ENCODE results near the gene COMMD9.

COMMD9 gene

DNA sequence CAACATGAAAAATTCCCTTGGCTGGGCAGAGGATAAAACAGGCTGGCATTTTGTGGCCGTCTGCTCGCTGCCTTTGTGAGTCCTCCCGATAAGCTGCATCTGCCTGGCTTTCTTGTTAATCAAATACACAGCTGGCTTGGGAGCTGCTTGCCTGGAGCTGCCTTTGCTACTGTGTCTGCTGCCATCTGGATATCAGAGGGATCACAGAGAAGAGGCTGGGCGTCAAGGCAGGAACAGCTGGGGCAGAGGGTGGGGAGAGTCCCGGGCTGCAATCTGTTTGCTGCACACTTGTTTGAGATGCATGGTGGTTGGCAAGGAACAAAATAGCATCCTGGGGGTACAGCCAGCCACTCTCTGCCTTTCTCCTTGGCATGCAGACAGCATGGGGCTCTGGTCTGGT lies 36.0 kb downstream of the COMMD9 start:
- no peaks in the 10 kb centered on the region for H3K36me3 ChIP-seq (ENCODE audit: control insufficient read depth, insufficient read depth, low read length)
- H3K4me3 ChIP-seq (ENCODE audit: low read depth, low read length) = no peak overlapping the region
- no peaks in the 10 kb centered on the region for H3K4me1 ChIP-seq (ENCODE audit: control insufficient read depth, insufficient read depth, low read length)
- H3K9me3 ChIP-seq (ENCODE audit: control insufficient read depth, insufficient read depth, low read length) = no peaks in the 10 kb centered on the region
- H3K27me3 ChIP-seq (ENCODE audit: control insufficient read depth, insufficient read depth, low read length) = no peaks in the 10 kb centered on the region
- H3K9ac ChIP-seq (ENCODE audit: low read depth, low read length) = no peak overlapping the region
- no peak overlapping the region for H3K27ac ChIP-seq (ENCODE audit: low read depth, low read length)

DNA sequence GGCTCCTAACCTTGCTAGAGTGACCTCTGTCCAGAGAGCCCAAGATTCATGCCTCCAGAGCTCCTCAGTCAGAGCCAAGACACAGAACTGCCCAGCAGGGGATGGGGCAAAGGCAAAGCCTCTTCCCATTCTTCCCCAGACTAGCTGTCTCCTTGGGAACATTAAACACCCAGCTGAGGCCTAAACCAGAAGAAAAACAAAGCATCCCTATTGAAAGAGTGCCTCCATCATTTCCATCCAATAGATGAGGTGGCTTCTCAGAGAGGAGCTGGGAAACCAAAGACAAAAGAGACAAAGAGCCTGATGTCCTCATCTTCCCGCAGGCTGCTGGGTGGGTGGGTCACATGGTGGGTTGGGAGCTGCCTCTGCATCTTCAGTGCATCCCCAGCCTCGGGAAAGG lies 37.4 kb downstream of the COMMD9 start:
- Histone ChIP-seq H3K36me3 (ENCODE audit: control insufficient read depth, insufficient read depth, low read length) (no peaks in the 10 kb centered on the region), H3K27ac (ENCODE audit: low read depth, low read length) (no peak overlapping the region), H3K4me1 (ENCODE audit: control insufficient read depth, insufficient read depth, low read length) (no peaks in the 10 kb centered on the region), H3K9me3 (ENCODE audit: control insufficient read depth, insufficient read depth, low read length) (no peaks in the 10 kb centered on the region), H3K9ac (ENCODE audit: low read depth, low read length) (no peak overlapping the region), H3K4me3 (ENCODE audit: low read depth, low read length) (no peak overlapping the region), H3K27me3 (ENCODE audit: control insufficient read depth, insufficient read depth, low read length) (no peaks in the 10 kb centered on the region)

GRCh38 chr11:36249246-36249645 lies 40.0 kb downstream of the COMMD9 start:
- H3K27me3 ChIP-seq (ENCODE audit: control insufficient read depth, insufficient read depth, low read length) = no peaks in the 10 kb centered on the region

GRCh38 chr11:36248436-36248835 lies 40.8 kb downstream of the COMMD9 start:
- Histone ChIP-seq H3K9me3 (ENCODE audit: control insufficient read depth, insufficient read depth, low read length) (no peaks in the 10 kb centered on the region), H3K36me3 (ENCODE audit: control insufficient read depth, insufficient read depth, low read length) (no peaks in the 10 kb centered on the region), H3K4me3 (ENCODE audit: low read depth, low read length) (no peak overlapping the region), H3K27me3 (ENCODE audit: control insufficient read depth, insufficient read depth, low read length) (no peaks in the 10 kb centered on the region), H3K4me1 (ENCODE audit: control insufficient read depth, insufficient read depth, low read length) (no peaks in the 10 kb centered on the region), H3K27ac (ENCODE audit: low read depth, low read length) (no peak overlapping the region), H3K9ac (ENCODE audit: low read depth, low read length) (no peak overlapping the region)

More at GRCh38 chr11:36249246-36249645, 40.0 kb downstream of the COMMD9 start:
- H3K4me1 ChIP-seq (ENCODE audit: control insufficient read depth, insufficient read depth, low read length) = no peaks in the 10 kb centered on the region
- H3K27ac ChIP-seq (ENCODE audit: low read depth, low read length) = no peak overlapping the region
- no peaks in the 10 kb centered on the region for H3K36me3 ChIP-seq (ENCODE audit: control insufficient read depth, insufficient read depth, low read length)
- no peak overlapping the region for H3K4me3 ChIP-seq (ENCODE audit: low read depth, low read length)
- H3K9me3 ChIP-seq (ENCODE audit: control insufficient read depth, insufficient read depth, low read length) = no peaks in the 10 kb centered on the region
- no peak overlapping the region for H3K9ac ChIP-seq (ENCODE audit: low read depth, low read length)

- no peaks in the 10 kb centered on the region for H3K4me1 ChIP-seq (ENCODE audit: control insufficient read depth, insufficient read depth, low read length)
- H3K27me3 ChIP-seq (ENCODE audit: control insufficient read depth, insufficient read depth, low read length) = no peaks in the 10 kb centered on the region
Measured at GRCh38 chr11:36247493-36247892, 41.7 kb downstream of the COMMD9 start.

DNA sequence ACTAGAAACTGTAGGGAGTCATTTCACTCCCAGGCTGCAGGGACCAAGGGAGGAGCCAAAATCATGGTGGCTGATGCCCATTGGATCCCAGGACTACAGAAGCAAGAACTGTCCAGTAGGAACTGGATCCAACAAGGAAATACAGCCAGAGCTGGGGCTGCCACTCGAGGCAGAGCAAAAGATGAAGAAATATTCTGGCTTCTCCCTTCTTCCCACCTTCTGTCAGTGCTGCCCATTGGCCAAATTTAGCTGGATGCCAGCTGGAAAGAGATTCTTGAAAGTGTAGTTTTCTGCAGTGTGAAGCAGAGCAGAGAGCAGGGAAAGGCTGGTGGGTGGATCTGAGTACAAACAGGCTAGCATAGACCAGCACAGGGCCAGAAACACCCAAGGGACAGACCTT lies 45.6 kb downstream of the COMMD9 start:
- Histone ChIP-seq H3K4me1 (ENCODE audit: control insufficient read depth, insufficient read depth, low read length) (no peaks in the 10 kb centered on the region), H3K36me3 (ENCODE audit: control insufficient read depth, insufficient read depth, low read length) (no peaks in the 10 kb centered on the region), H3K27me3 (ENCODE audit: control insufficient read depth, insufficient read depth, low read length) (no peaks in the 10 kb centered on the region), H3K27ac (ENCODE audit: low read depth, low read length) (no peak overlapping the region), H3K9me3 (ENCODE audit: control insufficient read depth, insufficient read depth, low read length) (no peaks in the 10 kb centered on the region), H3K9ac (ENCODE audit: low read depth, low read length) (no peak overlapping the region), H3K4me3 (ENCODE audit: low read depth, low read length) (no peak overlapping the region)

More at GRCh38 chr11:36247493-36247892, 41.7 kb downstream of the COMMD9 start:
- no peaks in the 10 kb centered on the region for H3K36me3 ChIP-seq (ENCODE audit: control insufficient read depth, insufficient read depth, low read length)
- H3K27ac ChIP-seq (ENCODE audit: low read depth, low read length) = no peak overlapping the region
- H3K9me3 ChIP-seq (ENCODE audit: control insufficient read depth, insufficient read depth, low read length) = no peaks in the 10 kb centered on the region
- no peak overlapping the region for H3K9ac ChIP-seq (ENCODE audit: low read depth, low read length)
- H3K4me3 ChIP-seq (ENCODE audit: low read depth, low read length) = no peak overlapping the region

DNA sequence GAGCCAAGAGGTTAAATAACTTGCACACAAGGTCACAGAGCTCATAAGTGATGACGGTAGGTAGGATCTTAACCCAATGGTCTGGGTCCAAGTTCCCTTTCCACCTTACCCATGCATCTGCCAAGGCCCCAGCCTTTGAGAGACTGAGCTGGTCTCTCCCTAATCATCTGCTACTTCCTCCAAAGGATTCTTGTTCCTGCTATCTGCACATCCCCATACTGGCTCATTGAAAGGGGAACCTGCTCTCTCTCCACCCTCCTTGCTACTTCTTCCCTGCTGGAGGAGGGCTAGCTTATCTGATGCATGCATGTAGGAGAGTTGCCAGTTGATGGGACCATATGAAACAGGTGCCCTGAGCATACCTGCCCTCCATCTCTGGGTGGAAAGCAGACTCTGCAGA lies 47.7 kb downstream of the COMMD9 start:
- no peaks in the 10 kb centered on the region for H3K9me3 ChIP-seq (ENCODE audit: control insufficient read depth, insufficient read depth, low read length)
- no peaks in the 10 kb centered on the region; the same call in 1 of the 2 replicates for H3K36me3 ChIP-seq (ENCODE audit: control insufficient read depth, insufficient read depth, low read length)
- no peaks in the 10 kb centered on the region for H3K27me3 ChIP-seq (ENCODE audit: control insufficient read depth, insufficient read depth, low read length)
- no peak overlapping the region for H3K9ac ChIP-seq (ENCODE audit: low read depth, low read length)
- H3K4me3 ChIP-seq (ENCODE audit: low read depth, low read length) = no peak overlapping the region
- no peaks in the 10 kb centered on the region for H3K4me1 ChIP-seq (ENCODE audit: control insufficient read depth, insufficient read depth, low read length)
- H3K27ac ChIP-seq (ENCODE audit: low read depth, low read length) = no peak overlapping the region

GRCh38 chr11:36240801-36241200 lies 48.4 kb downstream of the COMMD9 start:
- Histone ChIP-seq H3K27me3 (ENCODE audit: control insufficient read depth, insufficient read depth, low read length) (no peaks in the 10 kb centered on the region), H3K9ac (ENCODE audit: low read depth, low read length) (no peak overlapping the region), H3K4me3 (ENCODE audit: low read depth, low read length) (no peak overlapping the region), H3K27ac (ENCODE audit: low read depth, low read length) (no peak overlapping the region), H3K9me3 (ENCODE audit: control insufficient read depth, insufficient read depth, low read length) (no peaks in the 10 kb centered on the region), H3K36me3 (ENCODE audit: control insufficient read depth, insufficient read depth, low read length) (no peaks in the 10 kb centered on the region; the same call in 1 of the 2 replicates), H3K4me1 (ENCODE audit: control insufficient read depth, insufficient read depth, low read length) (no peaks in the 10 kb centered on the region)

DNA sequence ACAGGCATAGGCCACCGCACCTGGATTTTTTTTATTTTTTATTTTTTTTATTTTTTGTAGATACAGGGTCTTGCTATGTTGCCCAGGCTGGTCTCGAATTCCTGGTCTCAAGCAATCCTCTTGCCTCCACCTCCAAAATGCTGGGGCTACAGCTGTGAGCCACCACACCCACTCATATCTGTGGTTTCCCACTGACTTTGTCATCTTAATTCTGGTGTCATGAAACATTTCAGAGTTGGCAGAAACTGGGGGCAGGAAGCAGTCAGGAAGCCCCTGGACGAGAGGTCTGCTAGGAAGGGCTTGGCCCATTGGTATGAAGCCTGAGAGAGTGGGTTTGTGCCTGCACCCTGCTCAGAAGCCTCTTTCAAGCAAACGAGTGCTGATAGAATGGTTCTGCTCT lies 49.1 kb downstream of the COMMD9 start:
- Histone ChIP-seq H3K27me3 (ENCODE audit: control insufficient read depth, insufficient read depth, low read length) (no peaks in the 10 kb centered on the region), H3K4me1 (ENCODE audit: control insufficient read depth, insufficient read depth, low read length) (no peaks in the 10 kb centered on the region), H3K36me3 (ENCODE audit: control insufficient read depth, insufficient read depth, low read length) (no peaks in the 10 kb centered on the region; the same call in 1 of the 2 replicates), H3K4me3 (ENCODE audit: low read depth, low read length) (no peak overlapping the region), H3K9ac (ENCODE audit: low read depth, low read length) (no peak overlapping the region), H3K27ac (ENCODE audit: low read depth, low read length) (no peak overlapping the region), H3K9me3 (ENCODE audit: control insufficient read depth, insufficient read depth, low read length) (no peaks in the 10 kb centered on the region)

DNA sequence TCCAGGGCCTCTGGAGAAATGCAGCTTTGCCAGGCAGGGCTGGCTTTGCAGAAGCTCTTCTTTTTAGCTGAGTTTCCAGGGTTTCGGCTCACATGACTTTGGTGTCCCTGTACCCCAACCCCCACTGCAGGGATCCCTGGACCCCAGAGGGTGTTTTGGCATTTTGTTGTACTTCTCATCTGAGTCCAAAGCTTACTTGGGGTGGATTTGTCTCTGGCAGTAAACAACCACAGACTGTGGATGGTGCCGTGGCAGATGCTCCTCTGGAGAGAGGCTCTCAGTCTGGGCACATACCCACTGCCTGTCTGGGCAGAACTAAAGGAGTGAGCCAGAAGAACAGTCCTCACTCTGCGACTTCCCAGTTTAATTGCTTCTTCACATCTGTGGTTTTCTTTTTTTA lies 49.6 kb downstream of the COMMD9 start:
- Histone ChIP-seq H3K4me3 (ENCODE audit: low read depth, low read length) (no peak overlapping the region), H3K9ac (ENCODE audit: low read depth, low read length) (no peak overlapping the region), H3K9me3 (ENCODE audit: control insufficient read depth, insufficient read depth, low read length) (no peaks in the 10 kb centered on the region), H3K27ac (ENCODE audit: low read depth, low read length) (no peak overlapping the region), H3K36me3 (ENCODE audit: control insufficient read depth, insufficient read depth, low read length) (no peaks in the 10 kb centered on the region; the same call in 1 of the 2 replicates), H3K27me3 (ENCODE audit: control insufficient read depth, insufficient read depth, low read length) (no peaks in the 10 kb centered on the region), H3K4me1 (ENCODE audit: control insufficient read depth, insufficient read depth, low read length) (no peaks in the 10 kb centered on the region)

DNA sequence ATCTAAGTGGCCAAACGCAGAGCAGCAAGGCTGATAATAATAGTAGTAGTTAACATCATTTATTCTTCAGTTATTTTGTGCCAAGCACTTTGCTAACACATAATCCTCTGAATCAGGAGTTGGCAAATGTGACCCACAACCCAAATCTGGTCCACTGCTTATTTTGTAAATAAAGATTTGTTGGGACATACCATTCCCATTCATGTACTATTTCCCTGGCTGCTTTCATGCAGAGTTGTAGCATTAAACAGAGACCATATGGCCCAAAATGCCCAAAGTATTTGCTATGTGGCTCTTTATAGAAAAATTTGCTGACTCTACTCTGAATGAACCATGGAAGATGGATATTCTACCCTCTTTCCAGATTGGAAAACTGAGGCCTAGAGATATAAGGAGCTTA lies 50.3 kb downstream of the COMMD9 start:
- Histone ChIP-seq H3K27me3 (ENCODE audit: control insufficient read depth, insufficient read depth, low read length) (no peaks in the 10 kb centered on the region), H3K4me1 (ENCODE audit: control insufficient read depth, insufficient read depth, low read length) (no peaks in the 10 kb centered on the region), H3K4me3 (ENCODE audit: low read depth, low read length) (no peak overlapping the region), H3K9ac (ENCODE audit: low read depth, low read length) (no peak overlapping the region), H3K36me3 (ENCODE audit: control insufficient read depth, insufficient read depth, low read length) (no peaks in the 10 kb centered on the region; the same call in 1 of the 2 replicates), H3K27ac (ENCODE audit: low read depth, low read length) (no peak overlapping the region), H3K9me3 (ENCODE audit: control insufficient read depth, insufficient read depth, low read length) (no peaks in the 10 kb centered on the region)

Data from HUES48 (cell line).